GM23338 (cell line): Measurements from ENCODE around the gene VDR. TPM values are rescaled to one million over a fixed set of nuclear protein-coding genes. Genes with fewer than 3 reads are reported as not detected.

Source experiments
- ATAC-seq: fragments of 200-7000 bp; cut with Tn5 transposase; 3 replicates; pipeline ENCODE4 v1.9.1; 2020
- DNase-seq: peaks from one replicate; pipeline ENCODE4 v3.0.0-alpha.2; 2015; ENCODE audit warnings: low spot score
- H2AFZ ChIP-seq: fragments of 200-600 bp; sonication (generic); 2 replicates; pipeline ENCODE4 v1.8.0; 2016; ENCODE audit warnings: antibody characterized with exemption, mild to moderate bottlenecking, moderate library complexity
- H3F3A ChIP-seq: fragments of 200-600 bp; sonication (generic); replicated peaks from 2 replicates; pipeline ENCODE4 v1.8.0; 2017; ENCODE audit warnings: antibody characterized with exemption, mixed run types, low read depth
- H3K27ac ChIP-seq: fragments of 200-600 bp; sonication (generic); 2 replicates; pipeline ENCODE4 v1.6.1; 2016; ENCODE audit warnings: low read depth
- H3K27me3 ChIP-seq: fragments of 200-600 bp; sonication (generic); 2 replicates; pipeline ENCODE4 v1.8.0; 2016; ENCODE audit warnings: mild to moderate bottlenecking, mixed run types, moderate library complexity; ENCODE audit not compliant: insufficient read depth
- H3K36me3 ChIP-seq: fragments of 200-600 bp; sonication (generic); 2 replicates; pipeline ENCODE4 v1.8.0; 2016; ENCODE audit warnings: mild to moderate bottlenecking; ENCODE audit not compliant: insufficient read depth
- H3K4me1 ChIP-seq: fragments of 200-600 bp; sonication (generic); 2 replicates; pipeline ENCODE4 v1.8.0; 2016; ENCODE audit warnings: mild to moderate bottlenecking, moderate library complexity; ENCODE audit not compliant: insufficient read depth
- H3K4me2 ChIP-seq: fragments of 200-600 bp; sonication (generic); 2 replicates; pipeline ENCODE4 v1.7.1; 2017; ENCODE audit warnings: mixed run types
- H3K4me3 ChIP-seq: fragments of 200-600 bp; sonication (generic); 2 replicates; pipeline ENCODE4 v1.6.1; 2016; ENCODE audit warnings: mixed run types
- H3K79me2 ChIP-seq: fragments of 200-600 bp; sonication (generic); replicated peaks from 2 replicates; pipeline ENCODE4 v1.8.0; 2017; ENCODE audit warnings: mild to moderate bottlenecking; ENCODE audit not compliant: insufficient read depth
- H3K9me2 ChIP-seq: fragments of 200-600 bp; sonication (generic); 2 replicates; pipeline ENCODE4 v1.8.0; 2017; ENCODE audit not compliant: insufficient read depth
- H4K20me1 ChIP-seq: fragments of 200-600 bp; sonication (generic); replicated peaks from 2 replicates; pipeline ENCODE4 v1.8.0; 2017; ENCODE audit warnings: mild to moderate bottlenecking; ENCODE audit not compliant: insufficient read depth
- H3K27ac Mint-ChIP-seq: 2 replicates; pipeline ENCODE4 v1.8.0; 2020; ENCODE audit warnings: inconsistent platforms, mild to moderate bottlenecking, moderate library complexity, mixed read lengths
- H3K27me3 Mint-ChIP-seq: 3 replicates; pipeline ENCODE4 v1.8.0; 2022; ENCODE audit warnings: low read depth, mild to moderate bottlenecking, moderate library complexity, mixed read lengths, inconsistent platforms; ENCODE audit not compliant: insufficient read depth, poor library complexity
- H3K36me3 Mint-ChIP-seq: 3 replicates; pipeline ENCODE4 v1.8.0; 2021; ENCODE audit warnings: low read depth, mild to moderate bottlenecking, inconsistent platforms, moderate library complexity, mixed read lengths
- H3K4me1 Mint-ChIP-seq: 3 replicates; pipeline ENCODE4 v1.8.0; 2020; ENCODE audit warnings: mild to moderate bottlenecking, inconsistent platforms, mixed read lengths
- H3K4me3 Mint-ChIP-seq: 3 replicates; pipeline ENCODE4 v1.8.0; 2021; ENCODE audit warnings: moderate library complexity, mild to moderate bottlenecking, inconsistent platforms, mixed read lengths
- H3K9me3 Mint-ChIP-seq: 3 replicates; pipeline ENCODE4 v1.8.0; 2020; ENCODE audit warnings: moderate library complexity, mild to moderate bottlenecking, inconsistent platforms, mixed read lengths
- CREB1 ChIP-seq: fragments of 250-450 bp; sonication (Bioruptor Pico); IDR thresholded peaks from 2 replicates; pipeline ENCODE4 v1.5.0; 2020; ENCODE audit warnings: low read depth, mild to moderate bottlenecking, moderate library complexity
- CTCF ChIP-seq, 2 experiments: fragments of 200-600 bp in 1 of 2; sonication (generic) in 1 of 2; conservative IDR thresholded peaks; 2 replicates each; pipeline versions ENCODE4 v1.5.1 to v1.6.1; 2016 to 2017; ENCODE audit warnings: antibody characterized with exemption in 2 of 2, low read depth in 2 of 2, mild to moderate bottlenecking in 2 of 2, moderate library complexity in 1 of 2
- EZH2 ChIP-seq: fragments of 200-600 bp; sonication (generic); IDR thresholded peaks from one replicate; pipeline ENCODE4 v1.8.0; 2017; ENCODE audit warnings: antibody characterized with exemption, mild to moderate bottlenecking, low read depth; ENCODE audit not compliant: unreplicated experiment
- EZH2phosphoT487 ChIP-seq: fragments of 200-600 bp; sonication (generic); IDR thresholded peaks from one replicate; pipeline ENCODE4 v1.8.1; 2018; ENCODE audit warnings: antibody characterized with exemption; ENCODE audit not compliant: unreplicated experiment
- JUNB ChIP-seq: IDR thresholded peaks from one replicate; pipeline ENCODE4 v1.6.1; 2016; ENCODE audit warnings: antibody characterized with exemption; ENCODE audit not compliant: unreplicated experiment
- NANOG ChIP-seq: IDR thresholded peaks from 2 replicates; pipeline ENCODE4 v1.6.1; 2016; ENCODE audit warnings: antibody characterized with exemption, borderline replicate concordance
- POLR2AphosphoS5 ChIP-seq: IDR thresholded peaks from 2 replicates; pipeline ENCODE4 v1.6.1; 2016; ENCODE audit warnings: antibody characterized with exemption, low read depth
- STAT1 ChIP-seq: IDR thresholded peaks from one replicate; pipeline ENCODE4 v1.6.1; 2016; ENCODE audit warnings: antibody characterized with exemption; ENCODE audit not compliant: unreplicated experiment
- ZNF114 ChIP-seq: fragments of 250-450 bp; sonication (Bioruptor Pico); IDR thresholded peaks from 2 replicates; pipeline ENCODE4 v1.5.0; 2020; ENCODE audit warnings: mild to moderate bottlenecking, moderate library complexity
- ZNF331 ChIP-seq: fragments of 250-450 bp; sonication (Bioruptor Pico); IDR thresholded peaks from 2 replicates; pipeline ENCODE4 v1.5.0; 2020; ENCODE audit warnings: low read depth, mild to moderate bottlenecking, moderate library complexity
- ZNF462 ChIP-seq: fragments of 250-450 bp; sonication (Bioruptor Pico); IDR thresholded peaks from 2 replicates; pipeline ENCODE4 v1.5.0; 2020; ENCODE audit warnings: mild to moderate bottlenecking, moderate library complexity
- polyA plus RNA-seq: library from polyadenylated mRNA; unstranded; fragments of >200 nt; fragmentation: Nextera tagmentation; extraction: Ambion mirVana; gene quantifications from 2 replicates; pipeline ENCODE4 v1.2.1, GENCODE V29; 2016
- total RNA-seq: library from RNA; depleted of rRNA; stranded (reverse); fragments of >200 nt; shearing (Covaris generic); gene quantifications from 2 replicates; pipeline ENCODE4 v1.2.3, GENCODE V29; 2014
- TF ChIP-seq, protein P1 (sequence below): IDR thresholded peaks from 2 replicates; pipeline ENCODE4 v1.6.1; 2016; ENCODE audit warnings: antibody characterized with exemption

Gene VDR
- total and polyA plus RNA-seq, 2 experiments from 2014 or later: 0.37 to 1.4 TPM

- DNase-seq (no peak), ATAC-seq (no peak)
- H3K27ac Mint-ChIP-seq: no peak overlapping the region
- TF ChIP-seq CREB1: no peak
- no peak for TF ChIP-seq NANOG
- TF ChIP-seq EZH2phosphoT487: no peak
- no peak for TF ChIP-seq ZNF462 (CRISPR knock-in tag)
- no peak for TF ChIP-seq EZH2
- TF ChIP-seq ZNF331 (CRISPR knock-in tag): no peak
- TF ChIP-seq JUNB: no peak
- TF ChIP-seq, protein P1, sequence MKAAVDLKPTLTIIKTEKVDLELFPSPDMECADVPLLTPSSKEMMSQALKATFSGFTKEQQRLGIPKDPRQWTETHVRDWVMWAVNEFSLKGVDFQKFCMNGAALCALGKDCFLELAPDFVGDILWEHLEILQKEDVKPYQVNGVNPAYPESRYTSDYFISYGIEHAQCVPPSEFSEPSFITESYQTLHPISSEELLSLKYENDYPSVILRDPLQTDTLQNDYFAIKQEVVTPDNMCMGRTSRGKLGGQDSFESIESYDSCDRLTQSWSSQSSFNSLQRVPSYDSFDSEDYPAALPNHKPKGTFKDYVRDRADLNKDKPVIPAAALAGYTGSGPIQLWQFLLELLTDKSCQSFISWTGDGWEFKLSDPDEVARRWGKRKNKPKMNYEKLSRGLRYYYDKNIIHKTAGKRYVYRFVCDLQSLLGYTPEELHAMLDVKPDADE: no peak
- TF ChIP-seq POLR2AphosphoS5: no peak
- TF ChIP-seq STAT1: no peak
- TF ChIP-seq ZNF114 (CRISPR knock-in tag): no peak
- TF ChIP-seq CTCF (conservative IDR thresholded peaks at IDR 0.05; ENCODE audit: low read depth in 2 of 2): no peak
- no peaks in the 10 kb centered on the region; the same call in 2 of the 3 replicates for H3K9me3 Mint-ChIP-seq
- H3K27me3 Mint-ChIP-seq: peaks cover 10% of the 10 kb centered on the region
- Histone ChIP-seq H3K4me3 (no peak overlapping the region), H2AFZ (no peak overlapping the region), H3K79me2 (no peaks in the 10 kb centered on the region), H4K20me1 (no peaks in the 10 kb centered on the region; the same call in 1 of the 2 replicates), H3K27ac (no peak overlapping the region), H3K36me3 (peaks cover 10% of the 10 kb centered on the region), H3K4me2 (no peak overlapping the region), H3K4me1 (no peaks in the 10 kb centered on the region), H3F3A (no peaks in the 10 kb centered on the region), H3K9me2 (no peaks in the 10 kb centered on the region), H3K27me3 (no peaks in the 10 kb centered on the region)
- H3K4me3 Mint-ChIP-seq: no peak overlapping the region
- peaks cover 17% of the 10 kb centered on the region for H3K4me1 Mint-ChIP-seq
- H3K36me3 Mint-ChIP-seq: peaks cover 49% of the 10 kb centered on the region
Observed at GRCh38 chr12:47794679-47795078, 110.1 kb downstream of the VDR start.
